ENCODE measurements around the gene NANOS3. TPM values are rescaled to one million over a fixed set of nuclear protein-coding genes. Genes with fewer than 3 reads are reported as not detected.

NANOS3 gene
- total and polyA plus RNA-seq, 9 of the 15 experiments (the other 6 are each of a cell fraction or from before 2014, with no cell fraction given), result not detected

DNA sequence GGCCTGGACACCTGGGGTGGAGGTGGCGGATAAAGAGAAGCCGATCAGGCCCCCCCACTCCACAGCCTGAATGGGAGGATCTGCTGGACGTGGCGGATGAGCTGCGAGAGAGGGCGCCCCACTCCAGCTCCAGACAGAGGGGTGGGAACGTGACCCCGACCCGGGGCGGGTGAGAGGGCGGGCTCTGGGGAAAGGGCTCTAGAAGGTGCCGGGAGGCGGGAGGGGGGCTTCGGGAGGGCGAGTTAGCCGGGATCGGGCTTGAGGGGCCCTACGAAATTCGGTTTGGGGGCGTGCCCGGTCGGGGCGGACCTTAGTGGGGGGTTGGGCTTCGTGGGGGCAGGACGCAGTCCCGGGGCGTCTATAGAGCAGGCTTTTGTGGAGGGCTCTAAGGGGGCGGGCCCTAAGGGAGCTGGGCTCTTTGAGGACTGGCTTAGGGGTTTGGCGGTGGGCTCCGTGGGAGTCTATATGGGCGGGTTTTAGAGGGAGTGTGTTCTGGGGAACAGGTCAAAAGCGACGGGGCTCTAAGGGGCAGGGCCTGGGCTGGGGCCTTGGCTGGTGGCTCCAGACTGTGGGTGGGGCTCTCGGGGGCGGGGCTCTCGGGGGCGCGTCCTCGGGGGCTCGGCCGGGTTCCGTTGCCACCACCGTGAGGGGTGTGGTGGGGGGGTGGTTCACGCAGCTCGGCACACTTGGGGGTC is 4.1 kb upstream of the NANOS3 start (continued):
- TF ChIP-seq RBM25 (IDR thresholded peaks at IDR 0.05; ENCODE audit: low read depth, low read length, severe bottlenecking) (no peak), KLF6 (CRISPR knock-in tag; IDR thresholded peaks at IDR 0.05; ENCODE audit: borderline replicate concordance) (no peak), ZNF282 (CRISPR knock-in tag; IDR thresholded peaks at IDR 0.05) (no peak), NCOA1 (IDR thresholded peaks at IDR 0.05; ENCODE audit: low read depth) (no peak), ZNF277 (CRISPR knock-in tag; IDR thresholded peaks at IDR 0.05; ENCODE audit: borderline replicate concordance) (no peak), ZSCAN32 (CRISPR knock-in tag; IDR thresholded peaks at IDR 0.05) (no peak), ZNF140 (CRISPR knock-in tag; IDR thresholded peaks at IDR 0.05) (no peak), PPARD (CRISPR knock-in tag; IDR thresholded peaks at IDR 0.05) (no peak), ESRRB (CRISPR knock-in tag; IDR thresholded peaks at IDR 0.05; ENCODE audit: borderline replicate concordance) (no peak), RBM34 (IDR thresholded peaks at IDR 0.05; ENCODE audit: borderline replicate concordance, insufficient read depth, low read length) (no peak), TAF1 (IDR thresholded peaks at IDR 0.05; ENCODE audit: control insufficient read depth, extremely low read depth, insufficient read depth, low read length, severe bottlenecking) (peak; percentile 18), TAL1 (IDR thresholded peaks at IDR 0.05) (no peak), PHF8 (IDR thresholded peaks at IDR 0.05; ENCODE audit: borderline replicate concordance, low read length) (peak; percentile 55; the same call in 1 of the 2 replicates), TCFL5 (CRISPR knock-in tag; conservative IDR thresholded peaks at IDR 0.05) (no peak), POLR3A (IDR thresholded peaks at IDR 0.05; ENCODE audit: borderline replicate concordance, extremely low read depth, insufficient read depth, insufficient read length) (no peak), ZKSCAN8 (CRISPR knock-in tag; IDR thresholded peaks at IDR 0.05) (no peak), ZNF57 (CRISPR knock-in tag; IDR thresholded peaks at IDR 0.05) (no peak), MTF1 (CRISPR knock-in tag; IDR thresholded peaks at IDR 0.05; ENCODE audit: borderline replicate concordance) (no peak), ZNF121 (CRISPR knock-in tag; conservative IDR thresholded peaks at IDR 0.05) (no peak), NR2C1 (IDR thresholded peaks at IDR 0.05) (peak; percentile 80), NR2C1 (tag; IDR thresholded peaks at IDR 0.05) (peak; percentile 73), CTCFL (IDR thresholded peaks at IDR 0.05; ENCODE audit: borderline replicate concordance, insufficient read depth, low read depth, low read length, poor library complexity, severe bottlenecking) (peak; percentile 90), ZNF589 (CRISPR knock-in tag; IDR thresholded peaks at IDR 0.05; ENCODE audit: low read depth) (no peak)
- TF ChIP-seq, protein P1, sequence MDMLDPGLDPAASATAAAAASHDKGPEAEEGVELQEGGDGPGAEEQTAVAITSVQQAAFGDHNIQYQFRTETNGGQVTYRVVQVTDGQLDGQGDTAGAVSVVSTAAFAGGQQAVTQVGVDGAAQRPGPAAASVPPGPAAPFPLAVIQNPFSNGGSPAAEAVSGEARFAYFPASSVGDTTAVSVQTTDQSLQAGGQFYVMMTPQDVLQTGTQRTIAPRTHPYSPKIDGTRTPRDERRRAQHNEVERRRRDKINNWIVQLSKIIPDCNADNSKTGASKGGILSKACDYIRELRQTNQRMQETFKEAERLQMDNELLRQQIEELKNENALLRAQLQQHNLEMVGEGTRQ (CRISPR knock-in tag; IDR thresholded peaks at IDR 0.05), result peak; percentile 46
